ENCODE data around the gene CUBN.
A peak's percentile ranks its signal among the peaks of the same experiment; 100 is the strongest.

The CUBN gene

DNA sequence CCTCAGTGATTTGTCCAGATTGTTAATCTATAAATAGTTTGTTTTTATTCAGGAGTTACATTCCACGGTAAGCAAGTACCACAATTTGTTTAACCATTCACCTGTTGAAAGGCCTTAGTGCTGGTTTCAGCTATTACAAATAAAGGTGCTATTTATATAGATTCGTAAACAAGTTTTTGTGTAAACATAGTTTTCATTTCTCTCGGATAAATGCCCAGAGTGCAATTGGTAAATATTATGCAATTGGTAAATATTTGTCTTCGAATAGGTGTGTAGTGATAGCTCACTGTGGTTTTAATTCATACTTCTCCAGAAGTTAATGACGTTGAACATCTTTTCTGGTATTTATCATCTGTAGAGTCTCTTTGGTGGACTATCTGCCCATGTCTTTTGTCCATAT lies 235.9 kb downstream of the CUBN start:
- Histone ChIP-seq H3K4me1 (ENCODE audit: control insufficient read depth, insufficient read depth, low read length) (no peaks in the 10 kb centered on the region), H3K9me3 (ENCODE audit: control insufficient read depth, insufficient read depth, low read depth, low read length) (no peaks in the 10 kb centered on the region), H3K4me3 (ENCODE audit: low read depth, low read length) (no peak overlapping the region), H3K36me3 (ENCODE audit: control insufficient read depth in 2 of 2, insufficient read depth in 1 of 2, low read length in 2 of 2) (no peaks in the 10 kb centered on the region), H3K27ac (ENCODE audit: extremely low read depth, low read depth, low read length) (no peak overlapping the region)
- POLR2A ChIA-PET: no interaction called here
- TF ChIP-seq RBAK (tag by site-specific recombination; IDR thresholded peaks at IDR 0.05) (no peak), SCRT2 (tag by site-specific recombination; IDR thresholded peaks at IDR 0.05) (peak; percentile 48; the same call in 1 of the 2 replicates), YY1 (tag by site-specific recombination; IDR thresholded peaks at IDR 0.05) (no peak), CTCF (tag by site-specific recombination; IDR thresholded peaks at IDR 0.05) (no peak)
- TF ChIP-seq, protein P1, sequence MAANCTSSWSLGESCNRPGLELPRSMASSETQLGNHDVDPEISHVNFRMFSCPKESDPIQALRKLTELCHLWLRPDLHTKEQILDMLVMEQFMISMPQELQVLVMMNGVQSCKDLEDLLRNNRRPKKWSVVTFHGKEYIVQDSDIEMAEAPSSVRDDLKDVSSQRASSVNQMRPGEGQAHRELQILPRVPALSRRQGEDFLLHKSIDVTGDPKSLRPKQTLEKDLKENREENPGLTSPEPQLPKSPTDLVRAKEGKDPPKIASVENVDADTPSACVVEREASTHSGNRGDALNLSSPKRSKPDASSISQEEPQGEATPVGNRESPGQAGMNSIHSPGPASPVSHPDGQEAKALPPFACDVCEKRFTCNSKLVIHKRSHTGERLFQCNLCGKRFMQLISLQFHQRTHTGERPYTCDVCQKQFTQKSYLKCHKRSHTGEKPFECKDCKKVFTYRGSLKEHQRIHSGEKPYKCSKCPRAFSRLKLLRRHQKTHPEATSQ (tag by site-specific recombination; IDR thresholded peaks at IDR 0.05): no peak
- CTCF ChIA-PET: interaction anchor here (0.6 kb wide), 1 partner anchor 849 kb away, joined by 4 read pairs; no protein-coding TSS in a partner anchor

DNA sequence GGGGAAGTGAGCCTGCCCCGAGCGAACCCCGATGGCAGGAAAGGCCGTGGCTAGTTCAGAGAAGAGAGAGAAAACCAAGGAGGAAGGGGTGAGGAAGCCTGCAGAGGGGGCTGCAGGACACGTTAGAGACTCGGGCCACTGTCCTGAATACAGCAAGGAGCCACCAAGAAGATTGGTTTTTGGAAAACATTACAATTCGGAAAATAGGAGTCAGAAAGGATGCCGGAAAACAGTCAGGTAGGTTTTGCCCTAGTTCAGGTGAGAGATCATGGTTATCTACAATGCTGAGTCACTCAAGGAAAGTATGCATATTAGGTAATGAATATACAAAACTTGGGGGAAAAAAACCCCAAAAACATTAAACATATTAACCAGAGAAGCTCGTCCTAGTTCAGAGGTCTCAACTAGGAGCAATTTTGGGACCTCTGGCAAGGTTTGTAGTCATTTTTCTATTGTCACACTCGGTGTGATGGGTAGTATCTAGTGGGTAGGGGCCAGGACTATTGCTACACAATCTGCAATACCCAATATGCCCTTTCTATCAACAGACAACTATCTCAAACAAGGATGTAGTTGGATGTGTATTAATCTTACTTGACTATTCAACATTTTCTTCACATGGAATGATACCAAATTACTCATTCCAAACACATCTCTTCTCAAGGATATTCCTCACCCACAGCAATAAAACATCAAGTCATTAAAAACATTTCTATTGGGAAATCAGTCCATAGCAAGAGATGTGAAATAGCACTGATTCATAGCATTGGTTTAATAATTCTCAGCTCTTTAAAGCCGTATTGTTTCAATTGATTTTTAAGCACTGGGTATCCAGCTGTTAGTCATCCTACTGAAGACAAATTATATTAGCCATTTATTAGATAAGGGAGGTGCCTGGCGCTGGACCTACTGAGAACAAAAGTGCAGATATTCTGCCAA lies 238.0 kb downstream of the CUBN start:
- H3K27ac ChIP-seq (ENCODE audit: extremely low read depth, low read depth, low read length): no peak overlapping the region
- ChIA-PET CTCF (interaction anchor here (0.7 to 1.3 kb wide), 5 partner anchors 60 to 1531 kb away, joined by 3 to 5 read pairs (median 3); no protein-coding TSS in a partner anchor), POLR2A (interaction anchor here (0.6 kb wide), 1 partner anchor 454 kb away, joined by 3 read pairs; no protein-coding TSS in a partner anchor)
- no peaks in the 10 kb centered on the region for H3K9me3 ChIP-seq (ENCODE audit: control insufficient read depth, insufficient read depth, low read depth, low read length)
- H3K4me1 ChIP-seq (ENCODE audit: control insufficient read depth, insufficient read depth, low read length): no peaks in the 10 kb centered on the region
- TF ChIP-seq ZBTB8A (tag by site-specific recombination; IDR thresholded peaks at IDR 0.05): no peak
- TF ChIP-seq ZNF654 (tag by site-specific recombination; IDR thresholded peaks at IDR 0.05; ENCODE audit: low read depth): peak; percentile 32
- H3K4me3 ChIP-seq (ENCODE audit: low read depth, low read length): no peak overlapping the region
- H3K36me3 ChIP-seq (ENCODE audit: control insufficient read depth in 2 of 2, insufficient read depth in 1 of 2, low read length in 2 of 2): no peaks in the 10 kb centered on the region

GRCh38 chr10:16890691-16891090 lies 238.9 kb downstream of the CUBN start:
- Histone ChIP-seq H3K9me3 (ENCODE audit: control insufficient read depth, insufficient read depth, low read depth, low read length) (no peaks in the 10 kb centered on the region), H3K4me1 (ENCODE audit: control insufficient read depth, insufficient read depth, low read length) (no peaks in the 10 kb centered on the region), H3K4me3 (ENCODE audit: low read depth, low read length) (no peak overlapping the region), H3K36me3 (ENCODE audit: control insufficient read depth in 2 of 2, insufficient read depth in 1 of 2, low read length in 2 of 2) (no peaks in the 10 kb centered on the region), H3K27ac (ENCODE audit: extremely low read depth, low read depth, low read length) (no peak overlapping the region)
- CTCF ChIA-PET: interaction anchor here (0.7 to 1.3 kb wide), 4 partner anchors 61 to 369 kb away, joined by 3 to 5 read pairs (median 4); no protein-coding TSS in a partner anchor
- POLR2A ChIA-PET: interaction anchor here (0.6 kb wide), 1 partner anchor 453 kb away, joined by 3 read pairs; no protein-coding TSS in a partner anchor
- TF ChIP-seq HOXC10 (CRISPR knock-in tag; IDR thresholded peaks at IDR 0.05) (no peak), CTCF (tag by site-specific recombination; IDR thresholded peaks at IDR 0.05) (no peak), ZNF202 (tag by site-specific recombination; IDR thresholded peaks at IDR 0.05; ENCODE audit: borderline replicate concordance) (no peak), ZNF571 (tag by site-specific recombination; IDR thresholded peaks at IDR 0.05) (no peak), KLF9 (tag by site-specific recombination; IDR thresholded peaks at IDR 0.05; ENCODE audit: low read depth) (no peak), ZSCAN23 (tag by site-specific recombination; IDR thresholded peaks at IDR 0.05) (no peak), ZNF426 (tag by site-specific recombination; IDR thresholded peaks at IDR 0.05) (no peak), ZNF354C (tag by site-specific recombination; IDR thresholded peaks at IDR 0.05; ENCODE audit: borderline replicate concordance, low read depth) (no peak), TSHZ1 (tag by site-specific recombination; IDR thresholded peaks at IDR 0.05; ENCODE audit: borderline replicate concordance) (no peak), ZNF658 (tag by site-specific recombination; IDR thresholded peaks at IDR 0.05) (no peak), SP7 (tag by site-specific recombination; IDR thresholded peaks at IDR 0.05) (no peak), ZNF157 (tag by site-specific recombination; IDR thresholded peaks at IDR 0.05) (no peak), ZNF335 (tag by site-specific recombination; conservative IDR thresholded peaks at IDR 0.05) (no peak)
